Measurements from ENCODE around the gene SIAH3.
A peak's percentile ranks its signal among the peaks of the same experiment; 100 is the strongest.

Gene SIAH3

GRCh38 chr13:45820106-45820838 is 31.3 kb downstream of the SIAH3 start:
- no peak for DNase-seq

- no peak for DNase-seq
Observed at GRCh38 chr13:45817833-45818232, 33.7 kb downstream of the SIAH3 start.

GRCh38 chr13:45816427-45816826 is 35.1 kb downstream of the SIAH3 start:
- no peak for DNase-seq

- no peak for DNase-seq
Observed at GRCh38 chr13:45812695-45813372, 38.7 kb downstream of the SIAH3 start.

- DNase-seq, result no peak
Observed at GRCh38 chr13:45811891-45812694, 39.5 kb downstream of the SIAH3 start.

DNA sequence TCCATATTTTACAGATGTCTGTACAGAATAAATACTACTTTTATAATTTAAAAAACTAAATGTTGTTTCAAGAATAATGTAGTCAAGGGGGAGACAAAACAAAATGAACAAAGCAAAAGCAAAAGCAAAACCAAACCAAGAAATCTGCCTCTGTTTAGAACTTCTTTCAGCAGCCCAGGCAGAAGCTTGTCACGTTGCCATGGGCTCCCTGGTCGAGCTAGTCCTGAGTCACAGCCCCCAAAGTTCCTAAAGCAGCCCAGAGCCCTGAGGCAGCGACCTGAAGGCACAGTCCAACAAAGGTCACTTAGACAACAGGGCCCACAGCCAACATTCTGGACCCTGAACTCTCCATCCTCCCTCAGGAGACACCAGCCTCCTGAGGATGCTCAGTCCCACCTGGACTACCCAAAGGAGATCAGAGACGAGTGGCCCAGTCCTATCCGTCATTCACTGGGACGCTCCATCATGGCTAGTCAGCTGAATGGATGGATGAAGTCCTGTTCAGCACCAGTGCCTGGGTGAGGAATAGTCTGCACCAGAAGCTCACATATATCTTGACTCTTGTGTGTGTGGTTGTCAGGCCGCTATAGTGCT is 41.7 kb downstream of the SIAH3 start:
- no peak for DNase-seq

- DNase-seq, result no peak
Observed at GRCh38 chr13:45808925-45809324, 42.6 kb downstream of the SIAH3 start.

- peak in 3 of 6 experiments; percentile 3 to 27 (median 12) for DNase-seq
Observed at GRCh38 chr13:45807520-45808099, 43.9 kb downstream of the SIAH3 start.

GRCh38 chr13:45800485-45800884 is 51.1 kb downstream of the SIAH3 start:
- DNase-seq, result no peak

- DNase-seq, result no peak
Observed at GRCh38 chr13:45799451-45799850, 52.1 kb downstream of the SIAH3 start.

GRCh38 chr13:45798851-45799250 is 52.7 kb downstream of the SIAH3 start:
- DNase-seq, result no peak

DNA sequence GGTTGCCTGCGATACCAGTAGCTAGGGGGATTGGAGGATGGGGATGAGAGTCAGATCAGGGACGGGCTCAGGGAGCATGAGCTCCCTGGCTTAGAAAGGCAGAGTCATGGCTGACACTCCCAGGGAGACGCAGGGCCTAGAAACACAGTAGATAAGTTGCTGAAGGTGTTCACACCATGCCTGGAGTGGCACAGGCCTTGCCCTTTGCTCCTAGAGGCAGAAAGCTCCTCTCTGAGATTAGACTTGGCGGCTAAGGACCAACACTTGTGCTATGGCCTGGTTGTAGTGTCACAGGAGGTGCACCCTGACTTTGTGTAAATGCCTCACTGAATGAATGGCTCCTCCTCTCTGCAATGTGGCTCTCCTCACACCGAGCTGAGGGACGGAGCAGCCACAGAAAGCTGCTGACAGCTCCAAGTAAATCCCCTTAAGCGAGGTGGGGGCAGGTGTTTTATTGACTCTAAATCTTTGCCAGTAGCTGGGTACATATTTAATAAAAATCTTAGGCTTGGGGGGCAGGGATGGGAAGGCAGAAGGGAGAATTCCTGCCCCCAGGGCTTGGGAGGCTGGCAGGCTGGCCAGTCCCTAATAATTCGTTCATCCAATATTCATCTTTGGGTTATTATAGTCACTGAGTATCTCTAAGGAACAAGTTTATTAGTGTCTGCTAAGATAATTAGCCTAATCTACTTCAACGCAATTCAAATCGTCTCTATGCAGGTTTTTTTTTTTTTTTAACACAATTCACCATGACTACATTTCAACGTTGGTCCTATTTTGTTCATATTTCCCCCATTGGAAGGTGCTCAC is 54.9 kb downstream of the SIAH3 start:
- DNase-seq, result no peak

- peak in 1 of 6 experiments; percentile 4 for DNase-seq
Observed at GRCh38 chr13:45792827-45793303, 58.7 kb downstream of the SIAH3 start.

DNA sequence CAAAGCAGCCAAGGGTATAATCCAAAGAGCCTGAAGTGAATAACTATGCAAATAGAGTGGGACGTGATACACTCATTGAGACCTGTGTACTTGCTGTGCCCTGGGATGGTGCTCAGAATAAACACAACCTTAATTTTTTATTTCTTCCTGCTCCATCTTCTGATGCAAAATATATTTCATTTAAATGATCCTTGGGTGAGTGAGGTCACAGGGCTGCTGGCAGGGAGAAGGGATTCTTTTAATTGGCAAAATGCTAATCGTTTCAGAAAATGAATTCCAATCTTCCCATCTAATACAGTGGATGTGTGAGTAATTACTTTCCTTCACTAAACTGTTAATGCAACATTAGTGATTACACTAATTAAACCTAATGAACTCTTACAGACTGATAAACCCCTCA is 63.5 kb downstream of the SIAH3 start:
- no peak for DNase-seq

GRCh38 chr13:45787346-45787745 is 64.2 kb downstream of the SIAH3 start:
- DNase-seq, result no peak

- DNase-seq, result peak in 3 of 6 experiments; percentile 3 to 46 (median 25)
Observed at GRCh38 chr13:45786293-45786920, 65.1 kb downstream of the SIAH3 start.

DNA sequence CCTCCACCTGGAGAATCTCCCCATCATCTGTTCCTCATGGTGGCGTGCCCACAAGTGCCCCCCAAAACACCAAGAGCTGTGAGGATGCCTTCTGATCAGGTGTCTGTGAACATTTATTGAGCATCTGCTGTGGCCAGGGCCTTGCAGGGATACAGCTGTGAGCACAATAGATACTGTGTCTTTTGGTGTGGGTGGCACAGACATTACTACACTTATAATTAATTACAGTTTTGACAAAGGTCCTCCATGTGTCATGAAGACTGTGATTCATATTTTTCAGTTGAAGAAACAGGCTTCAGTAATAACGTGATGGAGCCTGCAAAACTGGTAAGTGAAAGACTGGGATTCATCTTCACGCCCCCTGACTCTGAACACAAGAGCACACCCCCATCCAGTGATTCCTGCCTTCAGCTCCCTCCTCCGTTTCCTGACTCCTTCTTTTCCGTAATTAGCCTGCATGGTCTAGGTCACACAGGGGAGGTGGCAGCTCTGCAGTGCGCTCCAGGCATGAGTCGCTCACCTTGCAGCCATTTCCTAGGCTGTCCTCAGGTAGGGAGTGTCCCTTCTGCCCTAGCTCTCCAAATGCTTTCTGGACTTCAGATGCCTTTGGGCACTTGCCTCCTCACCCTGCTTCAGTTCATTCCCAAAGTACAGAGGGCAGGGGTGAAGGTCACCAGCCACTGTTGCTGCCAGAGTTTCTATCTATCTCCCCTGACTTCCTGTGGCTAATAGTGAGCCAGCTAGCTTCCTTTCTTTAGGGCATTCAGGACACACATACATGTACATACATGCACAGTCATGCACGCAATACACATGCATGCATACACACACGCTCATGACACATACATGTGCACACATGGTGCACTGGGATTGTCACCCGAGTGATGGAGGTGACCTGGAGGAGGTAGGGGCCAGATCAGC is 66.5 kb downstream of the SIAH3 start:
- no peak for DNase-seq

DNA sequence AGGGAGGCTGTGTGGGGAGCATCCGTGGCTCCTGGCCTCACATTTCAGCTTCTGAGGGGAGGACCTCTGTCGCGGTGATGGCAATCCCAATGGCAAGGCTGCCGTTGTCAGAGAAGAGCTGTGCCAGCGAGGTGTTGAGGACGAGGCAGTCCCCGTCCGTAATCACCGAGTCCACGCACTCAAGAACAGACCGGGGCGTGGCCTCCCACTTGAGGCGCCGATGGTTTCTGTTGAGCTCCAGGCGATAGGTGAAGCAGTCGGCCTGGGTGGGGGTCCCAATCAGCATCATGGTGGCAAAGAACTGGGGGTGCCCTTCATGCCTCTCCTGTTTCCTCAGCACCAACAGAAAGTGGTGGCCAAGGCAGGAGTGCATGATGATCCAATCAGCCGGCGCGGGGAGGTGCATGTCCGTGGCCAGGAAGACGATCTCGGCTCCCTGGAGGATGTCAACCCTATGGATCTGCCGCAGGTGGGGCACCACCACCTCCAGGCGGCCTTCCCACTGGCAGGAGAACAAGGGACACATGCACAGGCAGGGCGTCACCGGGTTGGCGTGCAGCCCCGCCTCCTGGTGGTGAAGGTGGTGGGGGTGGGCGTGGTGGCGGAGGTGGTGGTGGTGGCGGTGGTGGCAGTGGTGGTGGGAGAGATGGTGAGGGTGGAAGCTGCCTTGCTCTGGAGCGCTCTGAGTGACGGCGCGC is 68.1 kb downstream of the SIAH3 start:
- no peak for DNase-seq

GRCh38 chr13:45782327-45783045 is 69.1 kb downstream of the SIAH3 start:
- DNase-seq, result no peak

Measured in stimulated activated naive CD4-positive, alpha-beta T cell (primary cell).